SH-SY5Y (cell line): Measurements from ENCODE around the gene ZPBP2.

Source experiments
- GATA2 ChIP-seq: IDR thresholded peaks from 2 replicates; pipeline ENCODE4 v1.6.1; 2011; ENCODE audit warnings: mild to moderate bottlenecking, low read depth, low read length
- GATA3 ChIP-seq: IDR thresholded peaks from 2 replicates; pipeline ENCODE4 v1.6.1; 2011; ENCODE audit warnings: low read depth, mild to moderate bottlenecking, low read length, moderate library complexity

DNA sequence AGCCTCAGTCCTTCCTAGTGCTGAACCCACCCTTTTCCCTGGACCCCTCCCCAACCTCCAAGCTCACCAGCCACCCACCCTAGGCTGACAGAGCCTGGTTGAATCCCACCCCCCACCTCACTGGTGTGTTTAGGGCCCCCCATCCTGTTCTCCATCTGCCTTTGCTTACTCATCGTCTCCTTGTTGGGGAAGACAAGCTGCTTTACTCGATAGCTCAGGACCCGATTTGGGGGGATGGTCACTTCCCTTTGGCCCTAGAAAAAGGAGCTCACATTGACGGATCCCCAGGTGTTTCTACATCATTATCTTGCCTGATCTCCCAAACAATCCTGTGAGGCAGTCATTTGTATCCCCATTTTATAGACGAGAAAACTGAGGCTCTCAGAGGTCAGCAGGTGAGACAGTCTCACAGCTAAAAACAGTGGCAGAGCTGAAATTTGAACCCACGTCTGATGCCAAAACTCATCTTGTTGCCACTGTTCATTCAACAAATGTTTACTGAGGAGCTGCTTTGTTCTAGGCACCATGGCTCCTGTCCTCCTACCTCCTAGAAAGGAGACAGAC, 40.9 kb downstream of the ZPBP2 start:
- TF ChIP-seq GATA3 (no peak), GATA2 (no peak)
